GM23338 (cell line): Measurements from ENCODE around the gene MYO1E. TPM values are rescaled to one million over a fixed set of nuclear protein-coding genes. Genes with fewer than 3 reads are reported as not detected.

Source experiments
- microRNA counts: library from miRNA; unstranded; fragments of <30 nt; microRNA quantifications from one replicate; lab custom pipeline; 2017
- microRNA-seq: library from miRNA; unstranded; fragments of <30 nt; microRNA quantifications from one replicate; pipeline ENCODE4, GENCODE V29; 2017
- polyA plus RNA-seq: library from polyadenylated mRNA; unstranded; fragments of >200 nt; fragmentation: Nextera tagmentation; extraction: Ambion mirVana; gene quantifications from 2 replicates; pipeline ENCODE4 v1.2.1, GENCODE V29; 2016
- small RNA-seq: library from RNA; depleted of rRNA; stranded (forward); fragments of <200 nt; gene quantifications from one replicate; pipeline ENCODE3, GENCODE V24; 2014; ENCODE audit warnings: low replicate concordance
- total RNA-seq: library from RNA; depleted of rRNA; stranded (reverse); fragments of >200 nt; shearing (Covaris generic); gene quantifications from 2 replicates; pipeline ENCODE4 v1.2.3, GENCODE V29; 2014; rRNA removed

MYO1E gene
- total and polyA plus RNA-seq, 2 experiments from 2014 or later: 68.3 to 131 TPM

MicroRNA genes within 50 kb of the gene (microRNA counts, 767-probe panel; counts per million panel counts)
- microRNA hsa-miR-2116-5p (lab: Ali Mortazavi, UCI): not detected

Small RNA genes lying within 50 kb of the gene (microRNA-seq; reads per million reads assigned to microRNA genes)
- gene MIR2116: 1.6 reads per million

Small RNA genes lying within 50 kb of the gene (small RNA-seq; reads per million reads assigned to genes)
- gene MIR2116 (0.12 reads per million), gene RF00019 (not detected), gene RNU4-80P (0.15 reads per million), gene RNU6-212P (not detected)

Other genes starting within 250 kb of the MYO1E start
- not detected in 2 replicates for gene LDHAL6B, start 166.0 kb downstream of the MYO1E start, total RNA-seq
- not detected in 2 replicates for gene LDHAL6B, start 166.0 kb downstream of the MYO1E start, polyA plus RNA-seq
- gene FAM81A, start 65.3 kb upstream of the MYO1E start, total RNA-seq: 1.7 and 4.1 TPM in 2 replicates
- 0.73 and 1.1 TPM in 2 replicates for gene FAM81A, start 65.3 kb upstream of the MYO1E start, polyA plus RNA-seq
- gene GCNT3, start 238.9 kb upstream of the MYO1E start, total RNA-seq: not detected in 2 replicates
- gene GCNT3, start 238.9 kb upstream of the MYO1E start, polyA plus RNA-seq: not detected in 2 replicates